Testis (tissue), 3 donors: Measurements from ENCODE around the gene FAM193B. TPM values are rescaled to one million over a fixed set of nuclear protein-coding genes. Genes with fewer than 3 reads are reported as not detected.

Experiments
- DNase-seq: peaks from one replicate; pipeline ENCODE4 v3.0.0-alpha.2; 2019
- H3K27ac ChIP-seq, 2 donors: fragments of 200-600 bp; sonication (generic); one replicate each; pipeline ENCODE4 v1.5.1; 2019
- H3K27me3 ChIP-seq: fragments of 200-600 bp; sonication (generic); one replicate; pipeline ENCODE4 v1.5.1; 2019
- H3K36me3 ChIP-seq: fragments of 200-600 bp; sonication (generic); one replicate; pipeline ENCODE4 v1.5.1; 2017; ENCODE audit warnings: low read depth; ENCODE audit errors: missing control alignments
- H3K4me1 ChIP-seq: fragments of 200-600 bp; sonication (generic); one replicate; pipeline ENCODE4 v1.5.1; 2019
- H3K4me3 ChIP-seq, 2 donors: fragments of 200-600 bp; sonication (generic); one replicate each; pipeline ENCODE4 v1.5.1; 2017 to 2019
- H3K9me3 ChIP-seq: fragments of 200-600 bp; sonication (generic); one replicate; pipeline ENCODE4 v1.5.1; 2017
- POLR2A ChIP-seq: fragments of 450-650 bp; IDR thresholded peaks from one replicate; pipeline ENCODE4 v1.6.1; 2017; ENCODE audit warnings: antibody characterized with exemption, mild to moderate bottlenecking, moderate library complexity
- WGBS, 2 donors: methylation state at CpG; one replicate each; pipeline ENCODE4 v1.1.5; 2018; 5-methylcytosine and 5-hydroxymethylcytosine counted together
- intact Hi-C: fragments of 100-400 bp; cut with DNase I; formaldehyde crosslinking; loops from one replicate; pipeline ENCODE4 v1.15.1; 2023; ENCODE audit warnings: low total_unique reads
- polyA plus RNA-seq: library from polyadenylated mRNA; stranded (reverse); fragments of 350-450 nt; fragmentation: Illumina TruSeq; extraction: RNeasy Lipid Tissue Mini Kit (QIAGEN cat#74804); gene quantifications from one replicate; pipeline ENCODE4 v1.2.3, GENCODE V29; 2014; ENCODE audit warnings: low read depth, low replicate concordance; ENCODE audit not compliant: insufficient read depth
- total RNA-seq, 2 donors: library from RNA; depleted of rRNA; stranded (reverse); fragments of >200 nt; gene quantifications; one replicate each; pipeline ENCODE4 v1.2.3, GENCODE V29; 2016
- TF ChIP-seq, protein P1 (sequence below), 3 experiments: fragments of 450-650 bp in 2 of 3; fragments of 200-600 bp in 1 of 3; sonication (generic) in 1 of 3; IDR thresholded peaks; one replicate each; pipeline ENCODE4 v1.5.1; 2016 to 2019; ENCODE audit warnings: antibody characterized with exemption in 3 of 3, mild to moderate bottlenecking in 2 of 3, moderate library complexity in 1 of 3

FAM193B gene
- total and polyA plus RNA-seq, 3 donors from 2014 or later: 81.3 to 157 (median 111) TPM

DNA sequence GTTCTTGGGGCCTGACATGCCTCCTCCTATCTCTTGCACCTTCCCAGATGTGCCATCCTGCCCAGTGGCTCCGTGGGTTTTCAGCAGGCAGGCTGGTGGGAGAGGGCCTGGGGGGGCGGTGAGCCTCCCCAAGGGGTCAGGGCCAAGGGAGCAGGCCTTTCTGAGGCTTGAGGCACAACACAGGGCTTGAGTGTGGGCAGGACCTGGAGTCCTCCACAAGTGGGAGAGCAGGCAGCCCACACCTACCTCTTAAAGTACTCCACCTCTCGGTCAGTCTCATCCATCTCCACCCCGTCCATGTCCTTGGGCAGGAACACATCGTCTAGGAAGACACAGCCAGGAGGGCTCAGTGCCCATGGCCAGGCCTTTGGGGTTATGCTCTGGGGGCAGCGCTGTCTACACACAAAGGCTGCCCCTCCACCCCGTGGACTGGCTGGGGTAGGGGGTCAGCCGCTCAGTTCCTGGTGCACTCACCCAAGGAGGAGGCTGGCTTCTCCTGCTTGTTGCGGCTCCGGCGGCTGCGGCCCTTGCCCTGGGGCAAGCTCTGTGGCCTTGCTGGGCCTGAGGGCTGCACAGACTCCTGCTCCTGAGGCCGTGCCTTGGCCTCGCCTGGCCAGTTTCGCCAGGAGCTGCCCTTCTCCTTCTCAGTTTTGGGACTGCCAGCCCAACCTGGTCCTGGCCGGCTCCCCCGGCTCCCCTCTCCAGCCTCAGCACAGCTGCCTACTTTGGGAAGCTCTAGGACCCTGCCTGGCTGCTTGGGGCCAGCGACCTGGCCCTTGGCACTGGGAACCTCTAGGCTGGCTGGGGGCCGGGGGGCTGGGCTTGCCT is 30.4 kb downstream of the FAM193B start:
- Histone ChIP-seq H3K27ac (no peak overlapping the region), H3K36me3 (no peaks in the 10 kb centered on the region)
- 58 to 74% methylated on average over 7 to 18 of the region's 19 CpGs for whole genome bisulfite sequencing, 2 donors

DNA sequence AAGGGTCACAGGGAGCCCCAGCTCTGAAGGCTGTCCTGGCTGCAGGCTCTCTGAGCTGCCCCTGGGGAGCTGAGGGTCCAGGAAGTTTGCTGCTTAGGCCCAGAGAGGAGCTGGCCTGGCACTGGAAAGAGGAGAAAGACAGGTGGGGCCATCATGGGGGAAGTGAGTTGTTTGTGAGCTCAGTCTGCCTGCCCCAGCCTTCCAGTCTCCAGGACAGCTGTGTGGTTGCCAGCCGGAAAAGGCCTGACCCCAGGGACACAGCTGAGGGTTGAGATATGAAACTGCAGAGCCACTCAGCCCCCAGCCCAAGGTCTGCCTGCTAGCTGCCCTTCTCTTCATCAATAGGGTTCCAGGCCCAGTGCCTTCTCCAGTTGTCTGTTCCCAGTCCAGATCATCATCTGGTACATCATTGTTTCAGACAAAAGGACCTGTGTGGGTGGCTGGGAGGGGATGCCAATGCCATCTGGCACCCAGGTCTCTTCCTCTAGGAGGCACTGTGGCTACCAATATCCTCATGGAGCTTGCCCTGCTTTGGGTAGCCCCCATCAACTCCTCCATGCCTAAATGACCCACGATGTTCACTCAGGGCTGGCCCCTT is 33.3 kb downstream of the FAM193B start:
- Histone ChIP-seq H3K27me3 (no peaks in the 10 kb centered on the region), H3K36me3 (no peaks in the 10 kb centered on the region), H3K4me3 (no peak overlapping the region), H3K27ac (no peak overlapping the region), H3K9me3 (no peaks in the 10 kb centered on the region), H3K4me1 (peaks cover 13% of the 10 kb centered on the region)
- intact Hi-C loops: no loop called here
- no peak for DNase-seq
- TF ChIP-seq, protein P1, sequence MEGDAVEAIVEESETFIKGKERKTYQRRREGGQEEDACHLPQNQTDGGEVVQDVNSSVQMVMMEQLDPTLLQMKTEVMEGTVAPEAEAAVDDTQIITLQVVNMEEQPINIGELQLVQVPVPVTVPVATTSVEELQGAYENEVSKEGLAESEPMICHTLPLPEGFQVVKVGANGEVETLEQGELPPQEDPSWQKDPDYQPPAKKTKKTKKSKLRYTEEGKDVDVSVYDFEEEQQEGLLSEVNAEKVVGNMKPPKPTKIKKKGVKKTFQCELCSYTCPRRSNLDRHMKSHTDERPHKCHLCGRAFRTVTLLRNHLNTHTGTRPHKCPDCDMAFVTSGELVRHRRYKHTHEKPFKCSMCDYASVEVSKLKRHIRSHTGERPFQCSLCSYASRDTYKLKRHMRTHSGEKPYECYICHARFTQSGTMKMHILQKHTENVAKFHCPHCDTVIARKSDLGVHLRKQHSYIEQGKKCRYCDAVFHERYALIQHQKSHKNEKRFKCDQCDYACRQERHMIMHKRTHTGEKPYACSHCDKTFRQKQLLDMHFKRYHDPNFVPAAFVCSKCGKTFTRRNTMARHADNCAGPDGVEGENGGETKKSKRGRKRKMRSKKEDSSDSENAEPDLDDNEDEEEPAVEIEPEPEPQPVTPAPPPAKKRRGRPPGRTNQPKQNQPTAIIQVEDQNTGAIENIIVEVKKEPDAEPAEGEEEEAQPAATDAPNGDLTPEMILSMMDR (IDR thresholded peaks at IDR 0.05): no peak
- TF ChIP-seq POLR2A: no peak
- 88% methylated on average over 2 of the region's 2 CpGs for WGBS, 2 donors

More for the DNA sequence above, 30.4 kb downstream of the FAM193B start:
- H3K4me1 ChIP-seq: peaks cover 8% of the 10 kb centered on the region
- no peak overlapping the region for H3K4me3 ChIP-seq
- no peaks in the 10 kb centered on the region for H3K27me3 ChIP-seq
- intact Hi-C loops: no loop called here
- H3K9me3 ChIP-seq: no peaks in the 10 kb centered on the region
- TF ChIP-seq POLR2A: no peak
- TF ChIP-seq, protein P1 (IDR thresholded peaks at IDR 0.05): no peak
- no peak for DNase-seq

DNA sequence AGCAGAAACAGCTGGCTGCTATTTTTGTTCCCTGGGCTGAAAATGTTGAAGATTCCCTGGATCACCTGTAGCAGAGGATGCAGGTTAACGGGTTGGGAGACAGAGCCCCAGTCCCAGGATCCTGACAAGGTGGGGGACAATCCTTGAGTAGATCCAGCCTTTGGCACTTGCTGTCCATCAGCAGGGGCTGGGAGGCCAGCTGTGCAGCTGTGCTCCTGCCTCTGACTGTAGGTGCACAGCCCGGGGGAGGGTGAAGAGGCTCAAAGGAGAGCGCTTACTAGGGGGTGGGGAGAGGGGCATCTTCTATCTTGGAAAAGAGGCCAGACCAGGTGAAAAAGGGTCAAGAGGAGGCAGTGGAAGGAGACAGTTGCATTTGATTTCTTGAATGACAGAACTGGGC is 34.1 kb downstream of the FAM193B start:
- no peaks in the 10 kb centered on the region for H3K27me3 ChIP-seq
- no peaks in the 10 kb centered on the region for H3K9me3 ChIP-seq
- intact Hi-C loops: no loop called here
- H3K4me3 ChIP-seq: no peak overlapping the region
- WGBS, 2 donors: 87 to 97% methylated on average over 3 of the region's 3 CpGs
- TF ChIP-seq, protein P1 (IDR thresholded peaks at IDR 0.05): no peak
- no peak for TF ChIP-seq POLR2A
- H3K27ac ChIP-seq: no peak overlapping the region
- no peak for DNase-seq
- H3K4me1 ChIP-seq: peaks cover 17% of the 10 kb centered on the region
- H3K36me3 ChIP-seq: no peaks in the 10 kb centered on the region

- H3K27me3 ChIP-seq: no peaks in the 10 kb centered on the region
- no peak for DNase-seq
- intact Hi-C loops: no loop called here
- peaks cover 17% of the 10 kb centered on the region for H3K4me1 ChIP-seq
- TF ChIP-seq POLR2A: no peak
- TF ChIP-seq, protein P1 (IDR thresholded peaks at IDR 0.05): no peak
- 76 to 80% methylated on average over 13 of the region's 13 CpGs for WGBS, 2 donors
- no peak overlapping the region for H3K27ac ChIP-seq
- no peaks in the 10 kb centered on the region for H3K36me3 ChIP-seq
- no peaks in the 10 kb centered on the region for H3K9me3 ChIP-seq
- no peak overlapping the region for H3K4me3 ChIP-seq
Measured at GRCh38 chr5:177519463-177520235, 34.7 kb downstream of the FAM193B start.
